HCEC 1CT (cell line): Measurements from ENCODE around the gene SPATA31A7.
"Not testable (repeated sequence)": the region's sequence is repeated elsewhere in the genome, so short reads cannot be mapped to it uniquely, and the experiment has no call there.

Source experiments
- DNase-seq: peaks from one replicate; pipeline ENCODE4 v3.0.0-alpha.2; 2017

The SPATA31A7 gene

DNA sequence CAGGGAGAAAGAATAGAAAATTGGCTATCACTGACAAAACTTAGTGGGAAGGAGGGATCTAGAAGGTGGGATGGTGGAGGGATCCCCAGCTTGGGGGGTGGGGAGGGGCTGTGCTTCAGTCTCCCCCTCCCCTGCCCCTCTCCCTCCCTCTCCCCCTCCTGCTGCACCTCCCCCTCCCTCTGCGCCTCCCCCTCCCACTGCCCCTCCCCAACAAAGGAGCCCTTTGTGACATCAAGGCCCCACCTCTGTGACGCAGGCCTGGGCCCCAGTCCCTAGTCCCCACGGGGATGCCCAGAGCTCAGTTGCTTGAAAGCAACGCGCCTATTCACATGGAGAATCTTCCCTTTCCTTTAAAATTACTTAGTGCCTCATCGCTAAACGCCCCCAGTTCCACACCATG is at the start of gene SPATA31A7:
Gene SPATA31A7 (plus strand): TSS at position 301 of the 400 bp plus-strand sequence. CDS start 29 bp downstream, at position 330.
- DNase-seq = not testable (repeated sequence)

DNA sequence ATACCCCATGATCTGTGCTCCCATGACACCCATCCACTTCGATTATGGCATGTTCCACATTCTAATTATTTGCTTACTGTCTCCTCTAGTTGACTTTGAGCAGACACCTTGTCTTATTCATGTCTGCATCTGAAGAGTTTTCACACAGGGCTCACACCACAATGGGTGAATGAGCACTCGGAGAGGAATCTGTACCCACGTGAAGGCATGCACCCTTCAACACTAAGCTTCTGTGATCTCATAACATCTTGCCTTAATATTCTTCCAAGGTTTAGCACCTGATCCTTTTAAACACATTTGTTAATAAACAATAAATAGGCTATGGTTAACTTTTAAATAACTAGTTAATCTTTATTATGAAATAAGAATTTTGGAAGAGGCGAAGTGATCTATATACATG is 36.6 kb downstream of the SPATA31A7 start:
- DNase-seq = not testable (repeated sequence)
